ENCODE results near the gene SLC10A3.

Gene SLC10A3

DNA sequence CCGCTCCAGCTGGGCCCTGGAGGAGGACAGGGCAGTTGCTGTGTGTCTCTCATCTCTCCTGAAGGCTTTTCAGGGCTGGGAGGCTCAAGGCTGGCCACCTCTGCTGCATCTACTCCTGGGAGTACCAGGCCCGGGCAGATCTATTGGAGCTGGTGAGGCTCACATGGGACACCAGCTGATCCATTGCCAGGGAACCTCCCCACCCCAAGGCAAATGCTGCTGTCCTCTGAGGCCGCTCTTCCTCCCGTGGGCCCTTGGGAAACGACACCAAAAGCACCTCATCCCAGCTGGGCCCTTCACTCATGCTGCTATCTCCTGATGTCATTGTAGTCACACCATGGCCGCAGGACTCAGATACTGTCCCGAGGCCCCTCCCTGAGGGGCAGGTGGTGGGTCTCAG lies 7.6 kb downstream of the SLC10A3 start:
- no peak for DNase-seq

DNA sequence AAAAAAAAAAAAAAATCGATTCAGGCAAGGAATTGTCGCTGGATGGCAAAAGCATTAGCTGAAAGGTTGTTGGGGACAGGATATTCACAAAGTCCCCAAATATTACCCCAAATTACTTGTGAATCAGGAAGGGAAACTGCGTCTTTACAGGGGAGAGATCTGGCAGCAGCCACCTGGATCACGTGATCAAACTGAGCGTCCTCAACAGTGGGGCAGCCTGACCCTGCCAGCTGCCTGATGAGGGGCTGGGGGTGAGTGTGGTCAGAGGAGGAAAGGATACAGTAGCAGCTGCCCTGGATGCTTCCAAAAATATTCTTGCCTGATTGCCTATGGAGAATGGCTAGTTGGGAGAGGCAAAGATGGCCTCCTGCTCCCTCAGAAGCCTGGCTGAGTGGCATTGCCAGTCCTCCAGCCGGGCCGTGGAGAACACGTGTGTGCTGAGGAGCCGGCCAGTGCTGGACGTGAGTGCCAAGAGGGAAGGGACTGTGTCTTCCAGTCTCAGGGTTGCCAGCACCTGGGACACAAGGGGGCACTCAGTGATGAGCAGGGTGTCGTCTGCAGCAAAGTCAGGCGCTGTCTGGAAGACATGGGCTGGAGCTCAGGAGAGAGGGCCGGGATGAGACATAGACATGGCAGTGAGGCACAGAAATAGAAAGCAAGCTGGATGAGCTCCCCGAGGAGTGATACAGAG lies 8.4 kb downstream of the SLC10A3 start:
- no peak for DNase-seq

DNA sequence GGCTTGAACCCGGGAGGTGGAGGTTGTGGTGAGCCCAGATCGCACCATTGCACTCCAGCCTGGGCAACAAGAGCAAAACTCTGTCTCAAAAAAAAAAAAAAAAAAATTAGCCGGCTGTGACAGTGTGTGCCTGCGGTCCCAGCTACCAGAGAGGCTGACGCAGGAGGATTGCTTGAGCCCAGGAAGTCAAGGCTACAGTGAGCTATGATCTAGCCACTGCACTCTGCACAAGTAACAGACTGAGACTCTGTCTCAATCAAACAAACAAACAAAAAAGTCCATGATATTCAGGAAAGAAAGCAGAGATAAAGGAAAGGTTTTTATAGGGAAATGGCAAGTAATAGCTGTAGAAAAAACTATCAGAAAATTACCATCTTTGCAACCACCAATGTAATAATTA lies 9.2 kb downstream of the SLC10A3 start:
- DNase-seq = no peak

DNA sequence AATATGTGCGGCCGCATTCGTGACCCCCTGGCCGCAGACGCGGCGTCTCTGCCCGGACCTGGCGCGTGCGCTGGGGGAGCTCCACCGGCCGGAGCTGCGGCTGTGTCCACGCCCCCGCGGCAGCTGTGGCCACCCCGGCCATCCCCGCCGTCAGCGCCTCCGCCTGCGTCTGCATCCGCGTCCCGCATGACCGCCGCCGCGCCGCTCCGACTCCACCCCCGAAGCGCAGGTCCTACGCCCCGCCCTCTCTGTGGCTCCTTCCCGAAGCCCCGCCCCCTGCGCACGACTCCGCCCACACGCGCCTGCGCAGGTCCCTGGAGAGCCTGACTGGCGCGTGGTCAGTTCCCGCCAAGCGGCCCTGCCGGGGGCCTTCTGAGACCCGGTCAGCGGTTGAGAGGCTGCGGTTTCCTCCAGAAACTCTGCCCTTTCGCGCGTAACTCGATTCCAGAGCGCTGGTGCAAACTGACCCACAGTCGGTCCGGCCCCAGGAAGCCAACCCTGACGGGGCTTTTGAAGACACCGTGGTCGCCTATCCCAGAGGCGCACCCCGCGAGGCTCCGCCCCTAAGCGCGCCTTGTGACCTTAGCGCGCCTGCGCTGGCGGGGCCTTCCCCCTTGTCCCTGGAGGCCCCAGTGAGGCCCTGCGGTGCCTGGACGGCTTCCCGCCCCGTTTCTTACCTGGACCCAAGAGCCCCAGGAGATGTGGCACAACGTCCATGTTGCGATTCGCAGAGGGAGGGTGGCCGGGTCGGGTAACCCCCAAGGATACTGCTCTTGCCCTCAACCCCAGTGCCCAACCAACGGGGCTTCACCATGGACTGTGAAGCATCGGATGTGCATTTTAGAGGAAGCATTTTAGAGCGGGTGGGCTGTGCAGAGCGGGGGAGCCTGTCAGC lies 11.5 kb downstream of the SLC10A3 start, which contains the start of gene LAGE3:
Gene LAGE3, minus strand, starts transcription at position 554 of the 895 bp plus-strand sequence. Its CDS starts 366 bp downstream, at position 188.
- DNase-seq = peak; percentile 76

DNA sequence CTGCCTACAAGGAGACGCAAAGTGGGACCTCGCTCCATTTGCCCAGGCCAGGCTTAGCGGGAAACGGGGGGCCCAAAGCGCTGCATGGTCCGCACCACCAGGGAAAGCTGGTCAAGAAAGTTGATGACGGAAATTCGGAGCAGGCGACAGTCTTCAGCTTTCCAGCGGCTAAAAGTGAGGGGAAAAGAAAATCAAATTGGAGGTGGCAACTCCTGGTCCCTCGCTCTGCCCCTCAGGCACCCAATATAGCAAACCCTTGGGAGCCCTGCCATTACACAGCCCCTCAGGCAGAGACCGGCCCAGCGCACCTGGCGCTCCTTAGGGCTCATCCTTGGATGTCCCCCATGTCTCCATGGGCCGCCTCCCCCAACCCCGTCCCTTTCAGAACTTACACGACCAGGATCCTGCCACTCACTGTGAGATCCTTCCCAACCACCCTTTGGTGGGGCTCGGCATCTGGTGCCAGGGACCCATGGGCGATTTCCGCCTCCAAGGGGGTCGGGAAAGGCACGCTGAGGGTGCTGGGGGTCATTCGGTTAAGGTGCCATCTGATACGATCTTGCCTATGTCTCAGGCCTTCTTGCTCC lies 12.4 kb downstream of the SLC10A3 start:
- DNase-seq = no peak

DNA sequence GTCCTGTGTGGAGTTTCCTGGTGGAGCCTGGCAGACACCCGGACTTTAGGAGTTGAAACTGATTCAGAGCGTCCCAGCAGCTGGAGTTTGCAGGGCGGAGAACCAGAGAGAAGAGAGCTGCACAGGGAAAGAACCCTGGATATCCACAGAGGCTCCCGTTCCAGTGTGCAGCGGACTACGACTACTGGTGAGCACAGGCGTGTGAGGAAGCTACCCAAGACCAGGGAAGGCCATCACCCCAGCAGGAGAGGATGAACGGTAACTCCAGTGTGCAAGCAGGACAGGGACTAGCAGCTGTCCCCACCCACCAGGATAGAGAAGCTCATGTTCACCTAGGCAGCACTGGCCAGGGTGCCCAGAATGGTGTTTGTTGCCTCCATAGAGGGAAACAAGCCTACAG lies 13.6 kb downstream of the SLC10A3 start:
- no peak for DNase-seq

DNA sequence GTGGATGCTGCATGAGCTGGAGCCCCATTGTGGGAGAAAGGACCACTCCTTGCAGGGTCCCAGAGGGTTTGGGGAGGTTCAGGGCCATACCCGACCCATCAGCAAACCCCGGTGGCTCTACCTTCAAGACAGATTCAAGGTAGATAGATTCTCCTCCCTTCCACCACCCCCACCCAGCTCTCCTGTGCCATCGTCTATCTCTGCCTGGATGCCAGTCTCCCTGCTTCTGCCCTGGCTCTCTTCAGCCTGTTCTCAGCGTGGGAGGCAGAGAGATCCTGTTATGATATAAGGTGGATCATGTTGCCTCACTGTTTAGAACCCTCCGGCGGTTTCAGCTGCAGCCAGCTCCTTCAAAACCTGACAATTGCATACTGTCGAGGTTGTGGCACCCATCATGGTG lies 16.7 kb downstream of the SLC10A3 start:
- DNase-seq = no peak

DNA sequence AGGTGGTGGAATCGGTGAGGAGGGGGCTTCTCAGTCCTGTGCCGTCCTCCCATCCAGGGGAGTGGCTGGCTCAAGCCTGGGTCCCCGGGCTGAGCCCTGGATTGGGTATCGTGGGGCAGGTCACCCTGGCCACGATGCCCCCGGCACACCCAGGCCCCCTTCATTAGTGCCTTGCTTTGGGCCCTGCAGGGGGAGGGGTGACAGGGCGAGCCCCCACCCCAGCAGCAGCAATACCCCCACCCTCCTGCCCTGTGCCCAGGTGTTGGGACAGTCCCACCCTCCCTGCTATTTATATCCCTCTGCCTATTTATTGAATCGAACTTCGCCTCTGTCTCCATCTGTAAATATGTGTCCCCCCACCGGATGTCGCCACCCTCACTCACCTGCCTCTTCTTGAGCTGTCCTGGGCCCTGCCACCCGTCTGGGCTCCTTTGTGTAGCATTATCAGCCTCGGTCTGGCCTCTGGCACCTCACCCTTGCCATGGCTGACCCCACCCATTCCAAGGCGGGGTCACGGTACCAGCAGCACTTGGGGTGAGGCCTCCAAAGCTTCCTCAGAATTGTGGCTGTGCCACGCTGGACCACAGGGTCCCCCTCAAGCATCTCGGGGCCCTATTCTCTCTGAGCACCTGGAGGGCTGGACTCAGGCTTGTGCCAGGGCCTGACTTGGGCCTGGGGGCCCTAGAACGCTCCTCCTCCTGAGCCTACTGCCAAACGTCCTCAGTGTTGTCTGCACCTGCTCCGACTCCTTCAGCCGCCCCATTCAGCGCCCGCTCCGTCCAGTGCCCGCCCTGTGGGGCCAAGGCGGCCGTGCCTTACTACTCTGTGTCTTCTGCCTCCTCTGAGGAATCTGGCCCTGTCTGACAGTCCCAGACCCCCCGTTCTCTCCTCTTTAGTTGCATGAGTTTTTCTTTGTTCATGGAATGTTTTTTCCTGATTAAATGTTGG lies 17.5 kb downstream of the SLC10A3 start:
- no peak for DNase-seq

DNA sequence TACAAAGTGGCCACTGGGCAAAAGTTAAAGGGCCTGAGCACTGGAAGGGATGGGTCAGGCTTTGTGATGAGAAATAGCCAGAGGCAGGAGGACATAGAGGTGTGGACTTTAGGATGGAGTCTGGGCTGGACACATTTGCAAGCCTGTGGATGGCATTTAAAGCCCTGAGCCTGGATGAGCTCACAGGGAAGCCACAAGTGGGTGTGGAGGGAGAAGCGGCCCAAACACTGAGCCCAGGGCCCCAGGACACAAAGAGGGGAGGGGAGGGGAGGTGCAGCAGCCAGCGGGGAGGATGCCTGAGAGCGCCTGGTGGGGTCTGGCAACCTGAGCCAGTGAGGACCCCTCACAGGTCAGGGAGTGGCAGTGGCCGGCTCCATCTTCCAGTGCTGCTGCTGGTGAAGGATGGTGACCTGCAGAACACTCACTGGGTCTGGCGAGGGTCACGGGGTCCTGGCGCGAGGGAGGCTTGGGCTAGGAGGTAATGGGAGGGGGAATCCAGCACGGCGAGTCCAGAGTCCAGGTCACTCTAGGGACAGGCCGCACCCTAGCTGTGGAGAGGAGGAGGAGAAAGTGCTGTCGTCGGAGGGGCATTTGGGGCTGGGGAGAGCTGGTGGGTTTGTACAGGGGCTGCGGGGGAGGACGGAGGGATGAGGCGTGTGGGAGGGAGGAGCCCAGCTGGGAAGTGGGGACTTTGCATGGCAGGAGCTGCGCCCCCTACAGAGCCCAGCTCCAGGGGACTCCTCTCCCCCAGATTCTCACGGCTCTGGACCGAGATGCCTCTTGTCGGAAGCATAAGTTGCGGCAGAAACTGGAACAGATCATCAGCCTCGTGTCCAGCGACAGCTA lies 18.4 kb downstream of the SLC10A3 start:
- no peak for DNase-seq

DNA sequence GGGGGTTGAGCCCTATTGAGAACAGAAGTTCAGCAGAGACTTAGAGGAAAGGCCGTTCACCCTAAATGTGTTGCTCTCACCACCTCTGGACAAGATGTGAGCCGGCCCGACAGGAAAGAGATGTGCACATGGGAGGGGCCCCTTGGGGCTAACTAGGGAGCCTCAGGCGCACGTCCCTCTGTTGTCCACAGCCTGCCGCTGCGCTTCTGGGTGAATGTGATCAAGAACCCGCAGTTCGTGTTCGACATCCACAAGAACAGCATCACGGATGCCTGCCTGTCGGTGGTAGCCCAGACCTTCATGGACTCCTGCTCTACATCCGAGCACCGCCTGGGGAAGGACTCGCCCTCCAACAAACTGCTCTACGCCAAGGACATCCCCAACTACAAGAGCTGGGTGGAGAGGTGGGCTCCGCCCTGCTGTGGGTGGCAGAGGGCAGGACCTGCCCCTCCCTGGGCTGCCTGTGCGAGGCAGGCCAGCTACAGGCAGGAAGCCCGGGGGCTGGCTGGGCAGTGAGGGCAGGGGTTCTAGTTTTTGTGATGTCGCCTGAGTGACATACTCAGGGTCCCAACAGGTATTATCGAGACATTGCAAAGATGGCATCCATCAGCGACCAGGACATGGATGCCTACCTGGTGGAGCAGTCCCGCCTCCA lies 19.4 kb downstream of the SLC10A3 start:
- DNase-seq = no peak

DNA sequence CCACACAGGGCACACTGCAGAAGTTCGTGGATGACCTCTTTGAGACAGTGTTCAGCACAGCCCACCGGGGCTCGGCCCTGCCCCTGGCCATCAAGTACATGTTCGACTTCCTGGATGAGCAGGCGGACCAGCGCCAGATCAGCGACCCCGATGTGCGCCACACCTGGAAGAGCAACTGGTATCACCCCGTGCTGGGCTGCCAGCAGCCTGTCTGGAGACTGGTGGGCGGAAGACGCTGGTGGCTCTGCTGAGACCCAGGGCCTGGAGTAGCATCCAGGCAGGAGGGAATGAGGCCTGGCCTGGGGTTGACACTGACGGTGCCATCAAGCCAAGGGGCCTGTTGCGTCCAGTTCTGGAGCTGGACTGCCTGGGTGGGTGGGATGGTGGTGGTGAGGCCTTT lies 20.0 kb downstream of the SLC10A3 start:
- DNase-seq = no peak

DNA sequence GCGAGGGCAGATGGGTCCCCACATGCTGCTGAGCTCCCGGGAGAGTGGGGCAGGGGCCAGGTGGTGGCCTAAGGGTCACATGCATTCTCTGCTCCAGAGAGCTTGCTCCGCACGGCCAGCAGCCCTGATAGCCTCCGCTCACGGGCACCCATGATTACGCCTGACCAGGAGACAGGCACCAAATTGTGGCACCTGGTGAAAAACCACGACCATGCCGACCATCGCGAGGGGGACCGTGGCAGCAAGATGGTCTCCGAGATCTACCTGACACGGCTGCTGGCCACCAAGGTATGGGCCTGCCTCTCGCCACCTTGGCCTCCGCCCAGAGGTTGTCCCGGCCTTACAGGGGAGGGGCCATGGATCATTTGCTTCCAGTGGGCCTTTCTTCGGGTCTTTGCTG lies 20.5 kb downstream of the SLC10A3 start:
- no peak for DNase-seq

DNA sequence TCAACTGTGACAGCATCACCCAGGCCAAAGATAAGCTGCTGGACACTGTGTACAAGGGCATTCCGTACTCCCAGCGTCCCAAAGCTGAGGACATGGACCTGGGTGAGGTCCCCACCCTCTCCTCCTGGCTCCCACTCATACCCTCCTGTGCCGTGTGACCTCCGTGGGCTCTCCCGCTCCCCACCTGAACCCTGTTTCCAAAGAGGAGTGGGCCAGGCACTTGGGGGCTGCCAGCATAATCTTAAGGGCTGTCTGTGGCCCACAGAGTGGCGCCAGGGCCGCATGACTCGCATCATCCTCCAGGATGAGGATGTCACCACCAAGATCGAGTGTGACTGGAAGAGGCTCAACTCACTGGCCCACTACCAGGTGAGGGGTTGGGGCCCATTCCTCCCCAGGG lies 21.3 kb downstream of the SLC10A3 start:
- no peak for DNase-seq

DNA sequence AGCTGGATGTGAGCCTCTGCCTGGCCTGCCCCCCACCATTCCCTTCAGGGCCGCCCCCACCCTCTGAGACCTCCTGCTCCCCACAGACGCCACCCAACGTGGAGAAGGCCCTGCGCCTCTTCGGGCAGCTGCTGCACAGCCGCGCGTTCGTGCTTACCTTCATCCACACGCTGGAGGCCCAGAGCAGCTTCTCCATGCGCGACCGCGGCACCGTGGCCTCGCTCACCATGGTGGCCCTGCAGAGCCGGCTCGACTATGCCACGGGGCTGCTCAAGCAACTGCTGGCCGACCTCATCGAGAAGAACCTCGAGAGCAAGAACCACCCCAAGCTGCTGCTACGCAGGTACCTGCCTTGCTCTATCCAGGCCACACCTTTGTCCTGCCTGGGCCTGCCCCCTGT lies 22.2 kb downstream of the SLC10A3 start:
- DNase-seq = no peak

DNA sequence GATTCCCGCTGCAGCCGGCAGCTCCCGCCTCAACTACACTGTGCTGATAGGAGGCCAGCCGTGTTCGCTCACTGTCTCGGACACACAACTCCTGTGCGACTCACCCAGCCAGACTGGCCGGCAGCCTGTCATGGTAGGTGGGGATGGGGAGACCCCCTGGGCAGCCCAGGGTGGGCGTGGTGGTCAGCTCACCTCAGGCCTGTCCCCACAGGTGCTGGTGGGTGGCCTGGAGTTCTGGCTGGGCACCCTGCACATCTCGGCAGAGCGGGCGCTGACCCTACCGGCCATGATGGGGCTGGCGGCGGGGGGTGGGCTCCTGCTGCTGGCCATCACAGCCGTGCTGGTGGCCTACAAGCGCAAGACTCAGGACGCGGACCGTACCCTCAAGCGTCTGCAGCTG lies 22.9 kb downstream of the SLC10A3 start:
- no peak for DNase-seq

DNA sequence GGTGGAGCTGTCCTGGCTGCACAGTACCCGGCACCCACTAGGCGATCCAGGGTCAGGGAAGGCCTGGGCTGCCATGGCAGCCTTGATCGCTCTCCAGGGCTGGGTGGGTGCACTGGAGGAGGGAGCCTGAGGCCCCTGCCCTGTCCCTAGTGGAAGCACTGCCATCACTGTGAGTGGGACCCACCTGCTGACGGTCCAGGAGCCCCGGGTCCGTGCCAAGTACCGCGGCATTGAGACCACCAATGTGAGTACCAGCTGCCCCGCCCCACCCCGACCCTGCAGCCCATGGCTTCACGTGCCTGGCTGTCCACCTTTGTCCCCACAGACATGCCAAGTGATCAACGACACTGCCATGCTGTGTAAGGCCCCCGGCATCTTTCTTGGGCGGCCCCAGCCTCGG lies 23.5 kb downstream of the SLC10A3 start:
- DNase-seq = no peak

DNA sequence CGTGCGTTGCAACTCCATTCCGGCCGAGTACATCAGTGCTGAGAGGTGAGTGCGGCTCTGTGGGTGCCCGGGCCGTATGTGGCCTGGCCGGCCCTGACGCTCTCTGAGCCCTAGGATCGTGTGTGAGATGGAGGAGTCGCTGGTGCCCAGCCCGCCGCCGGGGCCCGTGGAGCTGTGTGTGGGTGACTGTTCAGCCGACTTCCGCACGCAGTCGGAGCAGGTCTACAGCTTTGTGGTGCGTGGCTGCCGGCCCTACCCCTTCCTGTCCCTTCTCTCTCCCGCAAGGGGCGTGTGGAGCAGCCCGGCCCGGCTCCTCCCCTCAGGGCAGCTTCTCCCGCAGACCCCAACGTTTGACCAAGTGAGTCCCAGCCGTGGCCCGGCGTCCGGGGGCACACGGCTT lies 24.4 kb downstream of the SLC10A3 start:
- DNase-seq = no peak

DNA sequence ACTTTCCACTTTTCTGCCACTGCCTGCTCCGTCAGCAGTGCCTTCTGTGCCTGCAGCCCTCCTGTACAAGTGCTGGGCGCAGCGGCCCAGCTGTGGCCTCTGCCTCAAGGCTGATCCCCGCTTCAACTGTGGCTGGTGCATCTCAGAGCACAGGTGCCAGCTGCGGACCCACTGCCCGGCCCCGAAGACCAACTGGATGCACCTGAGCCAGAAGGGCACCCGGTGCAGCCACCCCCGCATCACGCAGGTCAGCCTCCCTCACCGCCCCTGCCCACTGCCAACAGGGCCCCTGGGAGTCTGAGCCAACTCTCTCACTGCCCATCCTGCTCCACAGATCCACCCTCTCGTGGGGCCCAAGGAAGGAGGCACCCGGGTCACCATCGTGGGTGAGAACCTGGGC lies 24.8 kb downstream of the SLC10A3 start:
- no peak for DNase-seq

DNA sequence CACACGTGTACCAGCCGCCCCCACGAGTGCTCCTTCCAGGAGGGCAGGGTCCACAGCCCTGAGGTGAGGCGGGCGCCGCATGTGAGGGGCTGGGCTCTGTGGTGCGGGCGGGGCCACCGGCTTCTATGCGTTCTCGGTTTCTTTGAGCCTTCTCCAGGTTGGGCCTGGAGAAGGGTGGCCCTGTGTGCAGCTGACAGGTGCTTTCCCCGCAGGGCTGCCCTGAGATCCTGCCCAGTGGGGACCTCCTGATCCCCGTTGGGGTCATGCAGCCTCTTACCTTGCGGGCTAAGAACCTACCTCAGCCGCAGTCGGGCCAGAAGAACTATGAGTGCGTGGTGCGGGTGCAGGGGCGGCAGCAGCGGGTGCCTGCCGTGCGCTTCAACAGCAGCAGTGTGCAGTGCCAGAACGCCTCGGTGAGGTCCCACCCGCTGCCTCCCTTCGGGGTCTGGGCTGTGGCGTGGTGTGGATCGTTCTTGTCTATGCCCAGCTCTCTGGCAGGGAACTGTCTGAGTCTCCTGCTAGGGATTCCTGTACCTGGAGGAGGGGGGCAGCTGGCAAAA lies 25.5 kb downstream of the SLC10A3 start:
- DNase-seq = no peak

DNA sequence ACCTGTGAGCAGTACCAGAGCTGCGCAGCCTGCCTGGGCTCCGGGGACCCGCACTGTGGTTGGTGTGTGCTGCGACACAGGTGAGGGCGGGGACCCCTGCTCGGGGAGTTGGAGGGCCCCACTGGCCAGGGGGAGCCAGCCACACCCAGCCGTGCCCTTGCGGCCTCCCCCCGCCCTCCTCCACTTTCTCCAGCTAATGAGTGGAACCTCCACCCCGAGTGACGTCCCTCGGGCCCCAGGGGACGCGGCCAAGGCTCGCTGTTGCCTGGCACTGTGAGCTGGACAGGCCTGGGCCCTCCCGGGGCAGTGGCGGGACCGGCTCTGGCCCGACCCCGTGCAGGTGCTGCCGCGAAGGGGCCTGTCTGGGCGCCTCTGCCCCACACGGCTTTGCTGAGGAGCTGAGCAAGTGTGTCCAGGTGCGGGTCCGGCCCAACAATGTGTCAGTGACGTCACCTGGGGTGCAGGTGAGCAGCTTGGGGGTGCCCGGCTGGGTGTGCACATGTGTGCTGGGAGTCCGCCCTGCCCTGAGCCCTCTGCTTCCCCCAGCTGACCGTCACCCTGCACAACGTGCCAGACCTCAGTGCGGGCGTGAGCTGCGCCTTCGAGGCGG lies 26.7 kb downstream of the SLC10A3 start:
- no peak for DNase-seq

Data from NCI-H1436 treated with DMSO at 0.1 percent for 48 hours (cell line).